Adipocyte (in vitro differentiated cells): ENCODE measurements around the gene ING4.

Experiments used
- DNase-seq: peaks from one replicate; pipeline ENCODE4 v3.0.0-alpha.2; 2015; ENCODE audit warnings: low read depth
- H3K27me3 ChIP-seq: replicated peaks from 2 replicates; pipeline ENCODE4 v1.7.0; 2013; ENCODE audit warnings: mild to moderate bottlenecking, low read length, moderate library complexity; ENCODE audit not compliant: control insufficient read depth, insufficient read depth
- H3K36me3 ChIP-seq: 2 replicates; pipeline ENCODE4 v1.7.0; 2013; ENCODE audit warnings: low read length, mild to moderate bottlenecking, moderate library complexity; ENCODE audit not compliant: control insufficient read depth, insufficient read depth, severe bottlenecking
- H3K4me1 ChIP-seq: 2 replicates; pipeline ENCODE4 v1.7.0; 2013; ENCODE audit warnings: mild to moderate bottlenecking, low read length, moderate library complexity; ENCODE audit not compliant: control insufficient read depth, insufficient read depth
- H3K4me3 ChIP-seq: 2 replicates; pipeline ENCODE4 v1.7.0; 2013; ENCODE audit warnings: mild to moderate bottlenecking, low read length, moderate library complexity
- H3K9ac ChIP-seq: 2 replicates; pipeline ENCODE4 v1.7.0; 2013; ENCODE audit warnings: mild to moderate bottlenecking, low read length, moderate library complexity
- H3K9me3 ChIP-seq: 2 replicates; pipeline ENCODE4 v1.7.0; 2013; ENCODE audit warnings: mild to moderate bottlenecking, low read length, moderate library complexity; ENCODE audit not compliant: control insufficient read depth

The ING4 gene

DNA sequence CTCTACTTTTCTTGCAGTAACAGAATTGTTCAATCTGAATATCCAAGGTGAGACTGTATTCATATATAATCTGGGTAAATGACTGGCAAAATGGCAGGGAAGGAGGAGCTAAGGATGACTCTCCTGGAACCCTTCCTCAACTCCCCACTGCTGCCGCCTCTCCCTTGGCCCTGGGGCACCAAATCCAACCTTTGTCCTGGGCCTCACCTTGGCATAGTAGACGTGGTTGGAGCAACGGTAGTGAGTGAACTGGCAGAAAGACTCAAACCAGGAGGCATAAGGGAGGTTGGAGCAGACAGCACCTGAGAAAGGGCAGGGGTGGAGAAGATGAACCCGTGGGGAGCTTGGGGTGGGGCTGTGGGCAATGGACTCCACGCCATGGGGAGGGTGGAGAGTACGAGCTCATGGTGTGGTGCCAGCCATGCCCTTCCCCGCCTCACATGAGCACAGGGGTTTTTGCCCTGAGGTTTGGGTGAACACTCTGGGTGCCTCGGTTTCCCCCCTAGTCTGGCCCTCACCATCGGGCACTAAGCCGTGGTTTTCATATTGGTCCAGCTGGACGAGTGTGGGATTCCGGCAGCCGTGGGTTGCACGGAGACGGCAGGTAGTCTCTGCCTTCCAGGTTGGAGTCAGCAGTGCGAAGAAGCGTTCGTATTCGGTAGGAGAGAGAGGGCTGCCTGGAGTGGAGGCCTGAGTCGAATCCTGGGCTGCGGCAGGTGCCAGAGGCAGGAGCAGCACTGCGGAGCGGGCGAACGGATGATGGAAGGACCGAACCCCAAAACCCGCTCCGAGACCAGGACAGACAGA, 16.4 kb downstream of the ING4 start:
- no peak for DNase-seq
- Histone ChIP-seq H3K4me1 (no peaks in the 10 kb centered on the region), H3K9ac (peak overlapping the region; percentile 77), H3K27me3 (peaks cover 8% of the 10 kb centered on the region), H3K36me3 (peaks cover 15% of the 10 kb centered on the region), H3K9me3 (peaks cover 46% of the 10 kb centered on the region), H3K4me3 (peak overlapping the region; percentile 76)

DNA sequence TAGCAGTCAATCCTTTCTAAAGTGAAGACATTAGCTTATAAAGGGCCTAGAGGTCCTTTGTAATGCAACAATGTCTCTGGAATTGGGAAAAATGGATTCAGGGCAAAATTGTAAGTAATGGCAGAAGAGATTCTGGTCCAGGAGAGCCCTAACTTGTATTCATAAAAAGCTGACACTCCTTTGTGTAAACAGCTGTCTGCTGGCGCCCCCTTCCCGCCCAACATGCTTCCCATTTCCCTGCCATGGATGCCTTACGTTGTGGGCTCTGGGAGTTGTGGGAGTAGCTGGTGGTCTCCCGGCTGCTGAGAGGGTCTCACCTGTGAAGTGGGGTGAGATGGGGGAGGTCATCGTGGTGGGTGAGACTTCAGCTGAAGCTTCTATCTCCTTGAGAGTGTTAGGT, 18.0 kb downstream of the ING4 start:
- Histone ChIP-seq H3K27me3 (peaks cover 10% of the 10 kb centered on the region), H3K4me3 (no peak overlapping the region), H3K9ac (no peak overlapping the region), H3K36me3 (peaks cover under 1% of the 10 kb centered on the region), H3K9me3 (peaks cover 56% of the 10 kb centered on the region), H3K4me1 (no peaks in the 10 kb centered on the region)
- no peak for DNase-seq

DNA sequence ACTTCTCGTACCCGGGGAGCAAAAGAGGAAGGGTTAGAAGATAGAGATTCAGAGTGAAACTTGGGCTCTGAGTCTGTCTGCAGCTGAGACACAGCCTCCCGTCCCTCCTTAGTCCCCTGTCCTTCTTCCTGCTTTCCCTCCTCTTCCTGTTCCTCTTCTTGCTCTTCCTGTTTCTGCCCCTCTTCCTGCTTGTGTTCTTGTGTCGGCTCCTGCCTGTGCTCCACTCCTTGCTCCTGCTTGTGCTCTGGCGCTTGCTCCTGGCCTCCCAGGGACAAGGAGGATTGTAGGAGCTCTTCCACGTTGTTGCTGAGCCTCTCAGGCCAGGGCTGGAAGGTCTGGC, 18.7 kb downstream of the ING4 start:
- Histone ChIP-seq H3K36me3 (no peaks in the 10 kb centered on the region), H3K4me1 (no peaks in the 10 kb centered on the region), H3K9ac (no peak overlapping the region), H3K4me3 (no peak overlapping the region), H3K27me3 (peaks cover 13% of the 10 kb centered on the region), H3K9me3 (peaks cover 56% of the 10 kb centered on the region)
- no peak for DNase-seq

DNA sequence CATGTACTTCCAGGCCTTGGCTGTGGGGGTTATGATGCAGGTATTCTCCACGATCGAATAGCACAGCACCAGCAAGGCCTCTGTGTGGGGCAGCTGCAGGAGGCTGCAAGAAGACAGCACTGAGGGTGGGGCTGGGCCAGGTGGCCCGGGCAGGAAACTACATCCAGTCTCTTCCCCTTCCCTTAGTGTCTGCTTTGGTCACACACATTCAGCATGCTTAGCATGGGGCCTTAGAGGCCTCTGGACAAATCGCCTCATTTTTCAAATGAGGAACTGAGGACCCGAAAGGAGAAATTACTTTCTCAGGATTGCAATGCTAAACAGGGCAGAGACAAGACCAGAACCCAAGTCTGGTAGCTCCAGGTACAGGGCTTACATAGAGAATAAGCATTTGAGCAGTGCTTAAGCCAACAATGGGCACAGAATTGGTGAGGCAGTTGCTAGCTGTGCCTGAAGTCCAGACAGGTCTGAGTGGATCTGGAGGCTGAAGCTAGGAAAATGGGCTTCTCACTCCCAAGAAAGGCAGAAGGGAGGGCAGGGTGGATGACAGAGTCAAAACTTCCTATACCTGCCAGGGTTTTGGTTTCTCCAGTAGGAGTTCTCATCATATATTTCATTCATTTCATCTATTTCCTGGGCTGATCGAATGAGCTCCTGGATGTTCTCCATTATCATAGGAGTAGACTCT, 19.2 kb downstream of the ING4 start:
- no peak overlapping the region for H3K4me3 ChIP-seq
- no peak for DNase-seq
- H3K36me3 ChIP-seq, result no peaks in the 10 kb centered on the region
- peaks cover 18% of the 10 kb centered on the region for H3K27me3 ChIP-seq
- peaks cover 56% of the 10 kb centered on the region for H3K9me3 ChIP-seq
- no peaks in the 10 kb centered on the region for H3K4me1 ChIP-seq
- no peak overlapping the region for H3K9ac ChIP-seq

DNA sequence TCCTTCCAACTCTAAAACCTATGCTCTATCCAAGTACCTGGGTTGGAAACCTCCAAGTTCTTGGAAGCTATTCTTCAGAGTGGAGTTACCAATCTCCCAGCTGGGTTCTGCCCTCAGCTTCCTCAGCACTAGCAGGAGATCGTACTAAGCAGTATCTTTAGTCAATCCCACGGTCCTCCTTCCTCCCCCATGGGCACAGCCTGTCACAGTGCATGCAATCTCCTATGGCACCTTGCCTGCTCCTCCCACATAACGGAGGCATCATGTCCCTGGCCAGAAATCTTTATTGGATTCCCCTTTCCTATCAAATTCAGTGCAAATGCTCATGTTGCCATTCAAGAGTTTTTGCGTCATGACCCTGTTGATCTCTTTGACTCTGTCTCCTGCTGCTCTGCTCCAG, 21.8 kb downstream of the ING4 start:
- Histone ChIP-seq H3K36me3 (no peaks in the 10 kb centered on the region), H3K9ac (no peak overlapping the region), H3K9me3 (peaks cover 50% of the 10 kb centered on the region), H3K4me3 (no peak overlapping the region), H3K4me1 (no peaks in the 10 kb centered on the region), H3K27me3 (peaks cover 24% of the 10 kb centered on the region)
- DNase-seq, result no peak

DNA sequence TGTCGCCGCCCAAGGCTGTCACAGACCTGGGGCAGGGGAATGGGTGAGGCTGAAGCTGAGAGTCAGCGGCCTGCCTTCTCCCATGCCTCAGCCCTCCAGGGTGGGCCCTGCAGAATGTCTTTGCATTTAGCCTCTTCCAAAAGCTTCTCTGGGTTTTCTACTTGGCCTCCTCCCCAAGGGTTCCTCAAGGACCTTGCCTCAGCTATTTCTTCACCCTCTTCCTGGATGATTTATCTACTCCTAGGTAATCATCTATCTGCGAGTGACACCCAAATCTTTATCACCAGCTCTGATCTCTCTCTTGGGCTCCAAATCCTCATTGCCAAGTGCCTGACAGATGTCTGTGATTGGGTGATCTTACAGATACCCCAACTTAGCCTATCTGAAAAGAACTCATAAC, 22.4 kb downstream of the ING4 start:
- no peak for DNase-seq
- H3K9ac ChIP-seq, result no peak overlapping the region
- H3K36me3 ChIP-seq, result no peaks in the 10 kb centered on the region
- H3K4me3 ChIP-seq, result no peak overlapping the region
- peaks cover 26% of the 10 kb centered on the region for H3K27me3 ChIP-seq
- H3K4me1 ChIP-seq, result no peaks in the 10 kb centered on the region
- peaks cover 50% of the 10 kb centered on the region for H3K9me3 ChIP-seq

DNA sequence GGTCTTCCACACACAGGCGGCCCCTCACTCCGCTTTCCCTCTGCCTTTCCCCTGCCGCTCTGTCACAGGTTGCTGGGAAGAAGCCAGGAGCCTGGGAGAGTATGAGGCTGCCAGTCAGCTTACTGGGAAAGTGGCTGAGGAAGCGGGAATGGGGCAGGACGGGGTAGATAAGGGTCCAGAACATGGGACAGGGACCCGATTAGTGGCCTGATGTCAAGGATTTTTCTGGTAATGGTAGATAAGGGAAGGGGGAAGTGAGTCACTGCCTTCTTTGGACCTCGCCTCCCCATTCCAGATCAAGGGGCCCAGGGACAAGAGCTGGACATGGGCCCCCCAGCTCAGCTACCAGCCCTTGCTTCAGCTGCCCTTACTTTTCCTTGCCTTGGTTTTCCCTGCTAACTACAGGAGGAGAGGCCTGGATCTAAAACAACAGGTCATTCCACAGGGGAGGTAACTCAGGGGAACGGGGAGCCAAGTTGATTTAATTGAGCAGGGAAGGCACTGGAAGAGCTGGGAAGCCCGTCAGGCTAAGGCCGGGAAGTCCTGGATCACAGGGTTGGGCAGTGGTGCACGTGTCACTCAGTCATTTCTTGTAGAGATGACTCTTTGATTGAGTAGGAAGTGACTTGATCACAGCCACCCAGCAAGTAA, 23.6 kb downstream of the ING4 start:
- DNase-seq, result no peak
- H3K27me3 ChIP-seq, result peaks cover 31% of the 10 kb centered on the region
- no peak overlapping the region for H3K9ac ChIP-seq
- H3K36me3 ChIP-seq, result no peaks in the 10 kb centered on the region
- no peak overlapping the region for H3K4me3 ChIP-seq
- no peaks in the 10 kb centered on the region for H3K4me1 ChIP-seq
- peaks cover 39% of the 10 kb centered on the region for H3K9me3 ChIP-seq

DNA sequence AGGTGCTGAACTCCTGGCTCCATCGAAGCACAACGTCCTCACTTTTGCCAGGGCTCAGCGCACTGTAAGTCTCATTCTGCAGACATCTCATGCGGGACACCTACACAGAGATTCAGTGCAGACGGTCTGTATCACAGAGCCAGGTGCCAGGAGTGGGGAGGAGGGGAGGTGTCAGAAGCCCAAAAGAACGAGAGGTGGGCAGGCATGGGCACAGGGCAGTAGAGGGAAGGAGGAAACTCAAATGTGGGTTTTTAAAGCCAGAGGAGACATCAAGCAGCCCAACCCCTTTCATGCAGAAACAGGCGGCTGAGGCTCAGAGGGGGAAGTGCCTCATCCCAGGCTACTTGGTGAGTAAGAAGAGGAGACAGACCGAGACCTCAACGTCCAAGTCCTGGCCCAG, 24.6 kb downstream of the ING4 start:
- DNase-seq, result no peak

DNA sequence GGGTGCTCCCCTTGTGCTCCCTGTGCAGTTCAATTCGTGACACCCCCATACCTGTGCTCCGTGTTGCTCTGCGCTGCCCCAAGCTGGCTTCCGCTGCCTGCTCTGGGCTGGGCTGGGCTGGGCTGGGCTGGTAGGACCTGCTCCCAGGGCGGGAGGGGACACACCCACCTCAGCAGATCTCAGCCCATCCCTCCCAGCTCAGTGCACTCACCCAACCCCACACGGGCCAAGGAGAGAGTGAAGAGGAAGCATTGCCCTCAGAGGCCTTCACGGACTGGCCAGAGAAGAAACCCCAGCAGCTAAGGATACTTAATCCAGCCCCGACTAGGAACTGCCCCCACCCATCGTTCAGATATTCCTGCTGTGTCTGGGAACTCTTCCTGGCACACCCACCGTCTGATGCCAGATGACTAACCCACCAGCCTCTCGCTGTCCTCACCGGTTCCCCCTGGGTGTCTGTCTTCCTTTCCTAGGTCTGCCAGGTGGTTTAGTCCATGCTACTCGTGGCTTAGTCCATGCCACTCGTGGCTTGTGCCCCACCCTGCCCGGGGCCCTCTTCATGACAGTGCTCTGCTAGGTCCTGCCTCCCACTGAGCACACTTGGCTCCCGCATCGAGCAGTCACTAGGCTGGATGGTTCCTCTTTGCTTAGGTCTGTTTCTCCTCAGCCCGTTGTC, 26.9 kb downstream of the ING4 start, which contains the start of gene LPAR5:
Gene LPAR5 (minus strand): TSS at position 104 of the 676 bp plus-strand sequence. CDS start 14,711 bp downstream, outside the sequence.
- peaks cover 6% of the 10 kb centered on the region for H3K9me3 ChIP-seq
- H3K4me1 ChIP-seq, result no peaks in the 10 kb centered on the region
- no peak within 1 kb of the TSS for H3K9ac ChIP-seq
- H3K36me3 ChIP-seq, result no peaks in the 10 kb centered on the region
- H3K27me3 ChIP-seq, result peaks cover 30% of the 10 kb centered on the region
- no peak within 1 kb of the TSS for H3K4me3 ChIP-seq
- DNase-seq, result no peak

More for the DNA sequence above, 24.6 kb downstream of the ING4 start:
- Histone ChIP-seq H3K9ac (no peak overlapping the region), H3K27me3 (peaks cover 31% of the 10 kb centered on the region), H3K9me3 (peaks cover 29% of the 10 kb centered on the region), H3K4me1 (no peaks in the 10 kb centered on the region), H3K36me3 (no peaks in the 10 kb centered on the region), H3K4me3 (no peak overlapping the region)

DNA sequence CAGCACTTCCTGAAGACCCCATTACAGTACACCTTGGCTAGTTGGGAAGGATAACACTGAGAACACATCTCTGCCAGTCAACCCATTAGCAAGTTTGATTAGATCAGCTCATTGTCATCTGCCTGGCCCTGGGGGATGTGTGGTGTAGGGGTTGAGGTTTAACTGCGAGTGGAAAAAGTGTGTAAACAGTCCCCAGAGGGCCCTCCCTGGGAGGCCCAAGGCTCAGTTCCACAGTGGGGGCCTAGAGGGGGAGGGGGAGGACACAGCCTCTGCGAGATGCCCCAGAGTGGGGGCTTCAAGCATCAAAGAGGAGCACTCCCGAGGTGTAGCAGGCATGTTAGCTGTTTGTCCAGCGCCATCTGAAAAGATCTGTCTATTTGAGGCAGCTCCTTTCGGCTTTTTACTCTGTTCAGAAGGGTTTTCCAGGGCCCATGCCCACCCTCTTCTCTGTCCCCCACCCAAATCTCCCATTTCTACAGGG, 27.5 kb downstream of the ING4 start:
- H3K4me3 ChIP-seq, result no peak overlapping the region
- DNase-seq, result no peak

More for the DNA sequence above, 27.5 kb downstream of the ING4 start:
- Histone ChIP-seq H3K9me3 (no peaks in the 10 kb centered on the region), H3K4me1 (no peaks in the 10 kb centered on the region), H3K36me3 (no peaks in the 10 kb centered on the region), H3K27me3 (peaks cover 31% of the 10 kb centered on the region), H3K9ac (no peak overlapping the region)
